HG03097 (cell line): Measurements from ENCODE around the gene BMP7.
"Not testable (repeated sequence)": the region's sequence is repeated elsewhere in the genome, so short reads cannot be mapped to it uniquely, and the experiment has no call there.

Source experiments
- ATAC-seq: cut with Tn5 transposase; IDR thresholded peaks from one replicate; pipeline ENCODE4 v1.9.1; 2021; ENCODE audit not compliant: unreplicated experiment, low FRiP score

Gene BMP7

GRCh38 chr20:57288651-57289277, 22.3 kb upstream of the BMP7 start:
- no peak for ATAC-seq

GRCh38 chr20:57287901-57288300, 21.5 kb upstream of the BMP7 start:
- no peak for ATAC-seq

- ATAC-seq = no peak
Observed at GRCh38 chr20:57287007-57287880, 20.8 kb upstream of the BMP7 start.

- no peak for ATAC-seq
Observed at GRCh38 chr20:57283860-57284259, 17.4 kb upstream of the BMP7 start.

- no peak for ATAC-seq
Observed at GRCh38 chr20:57282670-57283361, 16.4 kb upstream of the BMP7 start.

GRCh38 chr20:57281900-57282299, 15.5 kb upstream of the BMP7 start:
- no peak for ATAC-seq

GRCh38 chr20:57280221-57280620, 13.8 kb upstream of the BMP7 start:
- ATAC-seq = no peak

GRCh38 chr20:57279548-57279947, 13.1 kb upstream of the BMP7 start:
- ATAC-seq = not testable (repeated sequence)

GRCh38 chr20:57278457-57278856, 12.0 kb upstream of the BMP7 start:
- no peak for ATAC-seq

GRCh38 chr20:57277398-57278105, 11.1 kb upstream of the BMP7 start:
- no peak for ATAC-seq

GRCh38 chr20:57276221-57276620, 9.8 kb upstream of the BMP7 start:
- no peak for ATAC-seq

GRCh38 chr20:57275813-57276212, 9.4 kb upstream of the BMP7 start:
- no peak for ATAC-seq

- no peak for ATAC-seq
Observed at GRCh38 chr20:57275334-57275733, 8.9 kb upstream of the BMP7 start.

- ATAC-seq = no peak
Observed at GRCh38 chr20:57274846-57275245, 8.4 kb upstream of the BMP7 start.

GRCh38 chr20:57274299-57274698, 7.9 kb upstream of the BMP7 start:
- no peak for ATAC-seq

- no peak for ATAC-seq
Observed at GRCh38 chr20:57272883-57273535, 6.6 kb upstream of the BMP7 start.

- ATAC-seq = no peak
Observed at GRCh38 chr20:57270204-57270984, 4.0 kb upstream of the BMP7 start.

GRCh38 chr20:57269148-57269984, 2.9 kb upstream of the BMP7 start:
- no peak for ATAC-seq
